ENCODE data around the gene CTIF. TPM values are rescaled to one million over a fixed set of nuclear protein-coding genes. Genes with fewer than 3 reads are reported as not detected.
"Not testable (repeated sequence)": the region's sequence is repeated elsewhere in the genome, so short reads cannot be mapped to it uniquely, and the experiment has no call there.

Gene CTIF
- total RNA-seq, 1 donor from 2014 or later, result 72.4 TPM

DNA sequence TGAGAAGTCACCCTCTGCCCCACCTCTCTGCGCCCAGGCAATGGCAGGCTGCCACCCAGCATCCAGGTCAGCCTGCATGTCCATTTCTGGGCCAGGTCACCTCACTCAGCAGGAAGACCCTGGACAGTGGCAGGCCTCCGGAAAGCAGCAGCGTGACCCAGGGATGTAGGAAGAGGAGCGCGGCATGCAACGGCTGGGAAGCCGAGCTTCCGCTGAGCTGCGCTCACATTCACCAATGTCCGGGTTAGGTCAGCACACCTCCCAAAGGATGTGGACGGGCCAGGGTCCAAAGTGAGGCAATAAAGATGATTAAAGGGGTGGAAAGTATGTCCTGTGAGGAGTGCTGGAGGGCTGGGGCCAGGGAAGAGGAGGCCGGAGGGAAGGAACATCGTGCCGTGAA, 174.5 kb downstream of the CTIF start:
- no peak overlapping the region for H3K4me3 ChIP-seq
- H3K9me3 ChIP-seq, result no peaks in the 10 kb centered on the region
- H3K4me1 ChIP-seq, result peaks cover 28% of the 10 kb centered on the region
- DNase-seq, result no peak
- no peaks in the 10 kb centered on the region for H3K27me3 ChIP-seq
- no peak overlapping the region for H3K27ac ChIP-seq
- peak; percentile 7 for ATAC-seq
- intact Hi-C loops (cut with DNase I), result no loop called here
- no peaks in the 10 kb centered on the region for H3K36me3 ChIP-seq
- TF ChIP-seq, protein P1, sequence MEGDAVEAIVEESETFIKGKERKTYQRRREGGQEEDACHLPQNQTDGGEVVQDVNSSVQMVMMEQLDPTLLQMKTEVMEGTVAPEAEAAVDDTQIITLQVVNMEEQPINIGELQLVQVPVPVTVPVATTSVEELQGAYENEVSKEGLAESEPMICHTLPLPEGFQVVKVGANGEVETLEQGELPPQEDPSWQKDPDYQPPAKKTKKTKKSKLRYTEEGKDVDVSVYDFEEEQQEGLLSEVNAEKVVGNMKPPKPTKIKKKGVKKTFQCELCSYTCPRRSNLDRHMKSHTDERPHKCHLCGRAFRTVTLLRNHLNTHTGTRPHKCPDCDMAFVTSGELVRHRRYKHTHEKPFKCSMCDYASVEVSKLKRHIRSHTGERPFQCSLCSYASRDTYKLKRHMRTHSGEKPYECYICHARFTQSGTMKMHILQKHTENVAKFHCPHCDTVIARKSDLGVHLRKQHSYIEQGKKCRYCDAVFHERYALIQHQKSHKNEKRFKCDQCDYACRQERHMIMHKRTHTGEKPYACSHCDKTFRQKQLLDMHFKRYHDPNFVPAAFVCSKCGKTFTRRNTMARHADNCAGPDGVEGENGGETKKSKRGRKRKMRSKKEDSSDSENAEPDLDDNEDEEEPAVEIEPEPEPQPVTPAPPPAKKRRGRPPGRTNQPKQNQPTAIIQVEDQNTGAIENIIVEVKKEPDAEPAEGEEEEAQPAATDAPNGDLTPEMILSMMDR (IDR thresholded peaks at IDR 0.05), result no peak

DNA sequence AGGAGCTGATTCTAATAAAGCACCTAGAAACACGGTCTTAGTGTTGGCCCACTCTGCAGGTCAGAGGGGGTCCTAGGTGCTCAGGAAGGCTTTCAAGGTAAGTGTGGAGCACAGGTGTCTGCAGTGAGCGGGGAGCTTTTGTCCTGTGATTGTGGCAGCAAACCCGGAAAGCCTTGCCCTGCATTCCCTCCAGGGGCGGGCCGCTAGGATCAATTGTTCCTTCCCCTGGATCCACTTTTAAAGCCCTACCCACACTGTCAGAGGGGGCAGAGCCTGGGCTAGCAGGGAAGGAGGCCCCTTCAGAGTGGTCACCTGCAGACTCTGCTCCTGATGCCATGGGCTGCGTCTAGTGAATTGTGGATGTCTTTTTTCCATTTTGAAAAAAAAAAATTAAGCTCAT, 176.0 kb downstream of the CTIF start:
- Histone ChIP-seq H3K36me3 (no peaks in the 10 kb centered on the region), H3K9me3 (no peaks in the 10 kb centered on the region), H3K27me3 (no peaks in the 10 kb centered on the region), H3K4me3 (no peak overlapping the region), H3K4me1 (peaks cover 27% of the 10 kb centered on the region), H3K27ac (no peak overlapping the region)
- intact Hi-C loops (cut with DNase I), result no loop called here
- DNase-seq (no peak), ATAC-seq (no peak)
- TF ChIP-seq, protein P1 (IDR thresholded peaks at IDR 0.05), result no peak

GRCh38 chr18:48715711-48716361, 177.0 kb downstream of the CTIF start:
- H3K27ac ChIP-seq, result peak overlapping the region; percentile 65
- intact Hi-C loops (cut with DNase I), result no loop called here
- no peaks in the 10 kb centered on the region for H3K36me3 ChIP-seq
- no peaks in the 10 kb centered on the region for H3K27me3 ChIP-seq
- no peak overlapping the region for H3K4me3 ChIP-seq
- ATAC-seq (peak; percentile 92), DNase-seq (peak; percentile 77)
- peaks cover 24% of the 10 kb centered on the region for H3K4me1 ChIP-seq
- H3K9me3 ChIP-seq, result no peaks in the 10 kb centered on the region
- TF ChIP-seq, protein P1 (IDR thresholded peaks at IDR 0.05), result no peak

- H3K9me3 ChIP-seq; intact Hi-C loops (cut with DNase I); H3K27ac ChIP-seq; ATAC-seq; H3K36me3 ChIP-seq; H3K27me3 ChIP-seq; H3K4me3 ChIP-seq; DNase-seq: not testable (repeated sequence)
- H3K4me1 ChIP-seq, result peaks cover 24% of the 10 kb centered on the region
Observed at GRCh38 chr18:48717227-48717626, 178.4 kb downstream of the CTIF start.

- ATAC-seq, result no peak
Observed at GRCh38 chr18:48718251-48718959, 179.6 kb downstream of the CTIF start.

GRCh38 chr18:48719388-48719787, 180.6 kb downstream of the CTIF start:
- Histone ChIP-seq H3K27me3 (no peaks in the 10 kb centered on the region), H3K27ac (no peak overlapping the region), H3K4me1 (peaks cover 15% of the 10 kb centered on the region), H3K36me3 (no peaks in the 10 kb centered on the region), H3K4me3 (no peak overlapping the region), H3K9me3 (no peaks in the 10 kb centered on the region)
- DNase-seq, result no peak
- ATAC-seq, result no peak
- intact Hi-C loops (cut with DNase I), result no loop called here
- TF ChIP-seq, protein P1 (IDR thresholded peaks at IDR 0.05), result no peak

More at GRCh38 chr18:48718251-48718959, 179.6 kb downstream of the CTIF start:
- intact Hi-C loops (cut with DNase I), result no loop called here
- no peak for DNase-seq
- Histone ChIP-seq H3K4me1 (peaks cover 24% of the 10 kb centered on the region), H3K36me3 (no peaks in the 10 kb centered on the region), H3K9me3 (no peaks in the 10 kb centered on the region), H3K27me3 (no peaks in the 10 kb centered on the region), H3K27ac (no peak overlapping the region), H3K4me3 (no peak overlapping the region)
- TF ChIP-seq, protein P1 (IDR thresholded peaks at IDR 0.05), result no peak

All from upper lobe of right lung (tissue), 1 donor.